Spleen (tissue), 7 donors: ENCODE results near the gene NOL3.

Experiments
- POLR2A ChIP-seq, 3 donors: fragments of 450-650 bp; IDR thresholded peaks; one replicate each; pipeline ENCODE4 v1.5.1; 2017; ENCODE audit warnings: antibody characterized with exemption in 3 of 3, mild to moderate bottlenecking in 1 of 3
- TF ChIP-seq, protein P1 (sequence below), 11 experiments: fragments of 200-600 bp in 7 of 11; fragments of 450-650 bp in 4 of 11; sonication (generic) in 4 of 11; IDR thresholded peaks in 8 of 11; conservative IDR thresholded peaks in 3 of 11; 1 replicate in 7 of 11; 2 replicates in 4 of 11; pipeline versions ENCODE4 v1.4.0 to v1.8.0; 2016 to 2021; ENCODE audit warnings: antibody characterized with exemption in 11 of 11, inconsistent platforms in 4 of 11, mild to moderate bottlenecking in 1 of 11
- donor health status: DM: no; HTN: no; CAD: no; lungs with moderate emphysema.
- donor health status: DM: no; HTN: no; CAD: no.
- donor health status: DM: no; HTN: no; CAD: no.

DNA sequence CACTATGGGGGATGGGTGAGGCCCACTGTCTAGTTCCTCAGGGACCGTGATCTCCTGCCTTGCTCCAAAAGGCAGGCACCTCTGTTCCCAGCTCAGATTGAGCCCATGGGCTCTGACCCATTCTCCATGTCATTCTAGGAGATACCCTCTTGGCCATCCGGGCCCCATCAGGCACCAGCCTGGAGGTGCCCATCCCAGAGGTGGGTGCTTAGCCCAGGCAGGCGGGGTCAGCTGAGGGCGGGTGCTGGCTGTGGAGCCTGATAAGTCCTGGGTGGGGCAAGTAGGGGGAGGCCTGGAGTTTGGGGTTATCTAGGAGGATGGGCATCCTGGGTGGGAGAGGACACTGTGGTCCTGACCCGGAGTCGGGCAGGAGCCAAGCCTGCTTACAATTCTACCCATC, 23.9 kb downstream of the NOL3 start:
- no peak for TF ChIP-seq POLR2A (IDR thresholded peaks at IDR 0.05)
- TF ChIP-seq, protein P1, sequence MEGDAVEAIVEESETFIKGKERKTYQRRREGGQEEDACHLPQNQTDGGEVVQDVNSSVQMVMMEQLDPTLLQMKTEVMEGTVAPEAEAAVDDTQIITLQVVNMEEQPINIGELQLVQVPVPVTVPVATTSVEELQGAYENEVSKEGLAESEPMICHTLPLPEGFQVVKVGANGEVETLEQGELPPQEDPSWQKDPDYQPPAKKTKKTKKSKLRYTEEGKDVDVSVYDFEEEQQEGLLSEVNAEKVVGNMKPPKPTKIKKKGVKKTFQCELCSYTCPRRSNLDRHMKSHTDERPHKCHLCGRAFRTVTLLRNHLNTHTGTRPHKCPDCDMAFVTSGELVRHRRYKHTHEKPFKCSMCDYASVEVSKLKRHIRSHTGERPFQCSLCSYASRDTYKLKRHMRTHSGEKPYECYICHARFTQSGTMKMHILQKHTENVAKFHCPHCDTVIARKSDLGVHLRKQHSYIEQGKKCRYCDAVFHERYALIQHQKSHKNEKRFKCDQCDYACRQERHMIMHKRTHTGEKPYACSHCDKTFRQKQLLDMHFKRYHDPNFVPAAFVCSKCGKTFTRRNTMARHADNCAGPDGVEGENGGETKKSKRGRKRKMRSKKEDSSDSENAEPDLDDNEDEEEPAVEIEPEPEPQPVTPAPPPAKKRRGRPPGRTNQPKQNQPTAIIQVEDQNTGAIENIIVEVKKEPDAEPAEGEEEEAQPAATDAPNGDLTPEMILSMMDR (IDR thresholded peaks at IDR 0.05 in 8 of 11, conservative IDR thresholded peaks at IDR 0.05 in 3 of 11) = no peak
